Parathyroid adenoma (tissue), 2 donors: ENCODE data around the gene PDE9A.

Experiments used
- H2AFZ ChIP-seq: fragments of 300-600 bp; sonication (generic); one replicate; pipeline ENCODE4 v1.7.0; 2017; ENCODE audit warnings: antibody characterized with exemption, mild to moderate bottlenecking
- H3K27ac ChIP-seq: fragments of 300-600 bp; sonication (generic); one replicate; pipeline ENCODE4 v1.7.0; 2017
- H3K27me3 ChIP-seq: fragments of 300-600 bp; sonication (generic); one replicate; pipeline ENCODE4 v1.7.0; 2017; ENCODE audit warnings: low read length; ENCODE audit not compliant: control insufficient read depth, insufficient read depth
- H3K36me3 ChIP-seq: fragments of 300-600 bp; sonication (generic); one replicate; pipeline ENCODE4 v1.7.0; 2017; ENCODE audit warnings: low read length; ENCODE audit not compliant: control insufficient read depth, insufficient read depth
- H3K4me1 ChIP-seq: fragments of 300-600 bp; sonication (generic); one replicate; pipeline ENCODE4 v1.7.0; 2017; ENCODE audit warnings: control low read depth
- H3K4me2 ChIP-seq: fragments of 300-600 bp; sonication (generic); one replicate; pipeline ENCODE4 v1.7.0; 2017; ENCODE audit warnings: low read length
- H3K4me3 ChIP-seq: fragments of 300-600 bp; sonication (generic); one replicate; pipeline ENCODE4 v1.7.0; 2017; ENCODE audit warnings: low read depth, low read length
- H3K79me2 ChIP-seq: fragments of 300-600 bp; sonication (generic); one replicate; pipeline ENCODE4 v1.7.0; 2017; ENCODE audit warnings: control low read depth
- H3K9ac ChIP-seq: fragments of 300-600 bp; sonication (generic); one replicate; pipeline ENCODE4 v1.7.0; 2017; ENCODE audit warnings: mild to moderate bottlenecking
- H3K9me3 ChIP-seq: fragments of 300-600 bp; sonication (generic); one replicate; pipeline ENCODE4 v1.7.0; 2017; ENCODE audit warnings: low read length; ENCODE audit not compliant: control insufficient read depth
- TF ChIP-seq, protein P1 (sequence below): fragments of 300-600 bp; sonication (generic); IDR thresholded peaks from one replicate; pipeline ENCODE4 v1.7.0; 2017; ENCODE audit warnings: antibody characterized with exemption, mild to moderate bottlenecking
- donor health status: primary hyperparathyroidism.

Gene PDE9A

DNA sequence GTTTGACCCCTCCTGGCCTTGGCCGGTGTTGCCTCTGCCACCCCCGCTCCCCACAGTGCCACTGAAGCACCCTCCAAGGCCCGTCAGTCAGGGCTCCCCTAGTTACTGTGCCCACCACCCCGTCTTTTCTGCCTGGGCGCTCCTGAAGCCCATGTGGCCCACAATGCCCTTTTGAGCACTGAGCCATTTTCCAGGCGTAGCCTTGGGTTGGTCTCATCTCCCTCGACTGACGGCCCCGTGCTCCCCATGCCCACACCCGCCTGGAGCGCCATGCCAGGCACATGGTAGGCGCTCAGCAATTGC, 118.0 kb downstream of the PDE9A start:
- H2AFZ ChIP-seq, result no peak overlapping the region
- no peaks in the 10 kb centered on the region for H3K27me3 ChIP-seq
- no peaks in the 10 kb centered on the region for H3K9me3 ChIP-seq
- no peak overlapping the region for H3K9ac ChIP-seq
- no peaks in the 10 kb centered on the region for H3K4me1 ChIP-seq
- no peak overlapping the region for H3K4me3 ChIP-seq
- H3K36me3 ChIP-seq, result no peaks in the 10 kb centered on the region
- no peak overlapping the region for H3K4me2 ChIP-seq
- no peaks in the 10 kb centered on the region for H3K79me2 ChIP-seq
- TF ChIP-seq, protein P1, sequence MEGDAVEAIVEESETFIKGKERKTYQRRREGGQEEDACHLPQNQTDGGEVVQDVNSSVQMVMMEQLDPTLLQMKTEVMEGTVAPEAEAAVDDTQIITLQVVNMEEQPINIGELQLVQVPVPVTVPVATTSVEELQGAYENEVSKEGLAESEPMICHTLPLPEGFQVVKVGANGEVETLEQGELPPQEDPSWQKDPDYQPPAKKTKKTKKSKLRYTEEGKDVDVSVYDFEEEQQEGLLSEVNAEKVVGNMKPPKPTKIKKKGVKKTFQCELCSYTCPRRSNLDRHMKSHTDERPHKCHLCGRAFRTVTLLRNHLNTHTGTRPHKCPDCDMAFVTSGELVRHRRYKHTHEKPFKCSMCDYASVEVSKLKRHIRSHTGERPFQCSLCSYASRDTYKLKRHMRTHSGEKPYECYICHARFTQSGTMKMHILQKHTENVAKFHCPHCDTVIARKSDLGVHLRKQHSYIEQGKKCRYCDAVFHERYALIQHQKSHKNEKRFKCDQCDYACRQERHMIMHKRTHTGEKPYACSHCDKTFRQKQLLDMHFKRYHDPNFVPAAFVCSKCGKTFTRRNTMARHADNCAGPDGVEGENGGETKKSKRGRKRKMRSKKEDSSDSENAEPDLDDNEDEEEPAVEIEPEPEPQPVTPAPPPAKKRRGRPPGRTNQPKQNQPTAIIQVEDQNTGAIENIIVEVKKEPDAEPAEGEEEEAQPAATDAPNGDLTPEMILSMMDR, result no peak
- no peak overlapping the region for H3K27ac ChIP-seq

DNA sequence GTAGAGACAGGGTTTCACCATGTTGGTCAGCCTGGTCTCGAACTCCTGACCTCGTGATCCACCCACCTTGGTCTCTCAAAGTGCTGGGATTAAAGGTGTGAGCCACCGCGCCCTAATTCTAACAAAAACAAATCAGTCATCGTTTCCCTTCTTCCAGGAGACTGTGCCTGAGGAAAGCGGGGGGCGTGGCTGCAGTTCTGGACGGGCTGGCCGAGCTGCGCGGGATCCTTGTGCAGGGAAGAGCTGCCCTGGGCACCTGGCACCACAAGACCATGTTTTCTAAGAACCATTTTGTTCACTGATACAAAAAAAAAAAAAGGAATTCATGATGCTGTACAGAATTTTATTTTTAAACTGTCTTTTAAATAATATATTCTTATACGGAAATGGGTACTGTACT, 121.7 kb downstream of the PDE9A start:
- no peaks in the 10 kb centered on the region for H3K4me1 ChIP-seq
- no peaks in the 10 kb centered on the region for H3K27me3 ChIP-seq
- H3K4me3 ChIP-seq, result no peak overlapping the region
- H3K36me3 ChIP-seq, result no peaks in the 10 kb centered on the region
- no peak overlapping the region for H3K27ac ChIP-seq
- H3K79me2 ChIP-seq, result no peaks in the 10 kb centered on the region
- H2AFZ ChIP-seq, result no peak overlapping the region
- no peak overlapping the region for H3K4me2 ChIP-seq
- TF ChIP-seq, protein P1, result no peak
- no peak overlapping the region for H3K9ac ChIP-seq
- no peaks in the 10 kb centered on the region for H3K9me3 ChIP-seq

DNA sequence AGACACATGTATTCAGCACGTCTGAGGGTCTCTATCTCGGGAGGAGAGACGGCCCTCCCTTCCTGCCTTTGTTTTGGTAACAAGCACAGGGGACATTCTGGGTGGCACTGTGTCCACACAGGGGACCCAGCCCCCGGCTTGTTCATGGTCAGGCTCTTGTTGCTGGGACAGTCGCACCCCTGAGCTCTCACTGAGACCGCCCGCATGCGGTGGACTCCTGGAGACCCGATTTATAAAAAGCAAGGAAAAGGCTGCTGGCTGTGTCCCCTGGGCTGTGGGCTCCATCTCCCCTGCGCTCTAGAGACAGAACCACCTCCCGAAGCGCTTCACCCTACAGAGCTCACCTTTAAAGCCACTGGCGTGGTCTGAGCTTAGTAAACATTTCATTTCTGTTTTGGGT, 122.5 kb downstream of the PDE9A start:
- Histone ChIP-seq H3K9me3 (no peaks in the 10 kb centered on the region), H3K36me3 (no peaks in the 10 kb centered on the region), H2AFZ (no peak overlapping the region), H3K4me1 (peaks cover 3% of the 10 kb centered on the region), H3K27me3 (no peaks in the 10 kb centered on the region), H3K27ac (no peak overlapping the region), H3K4me3 (no peak overlapping the region), H3K9ac (no peak overlapping the region), H3K79me2 (no peaks in the 10 kb centered on the region), H3K4me2 (no peak overlapping the region)
- TF ChIP-seq, protein P1, result no peak

DNA sequence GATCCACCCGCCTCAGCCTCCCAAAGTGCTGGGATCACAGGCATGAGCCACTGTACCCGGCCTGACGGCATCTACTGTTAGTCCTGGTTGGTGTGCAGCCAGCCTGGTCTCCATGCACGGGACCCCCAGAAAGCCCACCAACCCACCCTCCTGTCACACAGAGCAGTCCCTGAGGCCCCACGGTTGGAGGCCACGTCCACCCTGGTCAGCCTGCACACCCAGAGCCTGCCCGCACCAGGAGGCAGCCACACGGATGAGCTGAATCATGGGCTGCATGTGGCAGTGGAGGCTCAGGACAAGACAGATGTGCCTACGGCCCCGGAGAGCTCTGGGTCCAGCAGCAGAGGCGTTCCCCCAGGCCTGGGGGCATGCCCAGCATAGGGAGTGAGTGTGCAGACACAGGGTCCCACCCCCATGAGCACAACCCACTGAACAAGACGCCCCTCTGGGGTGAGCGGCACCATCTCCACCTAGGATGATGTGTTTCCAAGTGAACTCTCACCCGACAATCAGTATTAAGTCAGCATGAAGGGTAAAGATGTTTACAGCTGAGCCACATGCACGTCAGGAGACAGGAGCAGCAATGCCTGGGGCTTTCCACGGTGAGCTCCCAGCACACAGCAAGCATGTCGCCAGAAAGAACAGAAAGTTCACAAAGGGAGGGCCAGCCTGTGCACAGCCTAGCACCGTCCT, 123.8 kb downstream of the PDE9A start:
- Histone ChIP-seq H3K4me1 (peaks cover 6% of the 10 kb centered on the region), H3K27ac (no peak overlapping the region), H3K27me3 (no peaks in the 10 kb centered on the region), H3K79me2 (no peaks in the 10 kb centered on the region), H3K4me3 (no peak overlapping the region), H2AFZ (no peak overlapping the region), H3K9ac (no peak overlapping the region), H3K4me2 (no peak overlapping the region), H3K9me3 (no peaks in the 10 kb centered on the region), H3K36me3 (no peaks in the 10 kb centered on the region)
- TF ChIP-seq, protein P1, result no peak

DNA sequence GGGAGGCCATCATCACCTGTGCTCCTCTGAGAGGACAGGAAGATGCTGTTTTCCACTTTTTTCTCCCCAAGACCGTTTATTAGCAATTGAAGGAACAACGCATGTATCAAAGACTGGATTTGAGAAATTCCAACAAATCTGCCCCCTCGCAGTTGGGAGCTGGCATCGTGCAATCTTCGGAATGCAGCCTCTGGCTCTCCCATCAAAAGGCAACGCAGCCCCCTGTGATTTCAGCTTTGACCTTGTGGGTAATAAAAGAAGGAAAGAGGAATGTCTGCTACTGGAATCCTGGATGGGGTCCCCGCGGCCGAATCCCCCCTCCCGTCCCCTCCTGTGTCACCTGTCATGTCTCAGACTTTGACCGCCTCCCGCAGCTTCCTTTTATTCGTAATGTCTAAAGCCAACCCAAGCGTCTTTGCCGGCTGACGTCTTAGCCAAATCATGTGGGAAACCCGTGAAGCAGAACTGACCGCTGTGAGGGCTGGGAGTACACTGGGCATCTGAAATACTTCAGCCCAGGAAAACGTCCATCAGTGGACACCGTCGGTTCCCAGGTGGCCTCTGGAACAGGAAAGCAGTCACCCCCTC, 124.4 kb downstream of the PDE9A start:
- Histone ChIP-seq H3K27ac (no peak overlapping the region), H3K4me1 (peaks cover 6% of the 10 kb centered on the region), H2AFZ (no peak overlapping the region), H3K79me2 (no peaks in the 10 kb centered on the region), H3K4me3 (no peak overlapping the region), H3K27me3 (no peaks in the 10 kb centered on the region), H3K36me3 (no peaks in the 10 kb centered on the region), H3K4me2 (no peak overlapping the region), H3K9ac (no peak overlapping the region), H3K9me3 (no peaks in the 10 kb centered on the region)
- TF ChIP-seq, protein P1, result no peak
